Nephron (organoid): ENCODE data around the gene SMIM41.

Experiments used
- H3K27ac Mint-ChIP-seq, 3 experiments: 2 replicates each; pipeline ENCODE4 v1.8.0; 2020; ENCODE audit warnings: mixed read lengths in 3 of 3, mild to moderate bottlenecking in 2 of 3, moderate library complexity in 1 of 3
- H3K27me3 Mint-ChIP-seq: 2 replicates; pipeline ENCODE4 v1.8.0; 2021; ENCODE audit warnings: low read depth, mild to moderate bottlenecking, moderate library complexity, mixed read lengths
- H3K36me3 Mint-ChIP-seq: 2 replicates; pipeline ENCODE4 v1.8.0; 2020; ENCODE audit warnings: low read depth, mixed read lengths
- H3K4me1 Mint-ChIP-seq: 2 replicates; pipeline ENCODE4 v1.8.0; 2020; ENCODE audit warnings: mixed read lengths
- H3K4me3 Mint-ChIP-seq, 3 experiments: 2 replicates each; pipeline ENCODE4 v1.8.0; 2020; ENCODE audit warnings: mild to moderate bottlenecking in 3 of 3, mixed read lengths in 3 of 3, moderate library complexity in 2 of 3
- H3K9me3 Mint-ChIP-seq: 2 replicates; pipeline ENCODE4 v1.8.0; 2020; ENCODE audit warnings: mixed read lengths
- CTCF ChIP-seq, 3 experiments: fragments of 200-600 bp; sonication (generic); IDR thresholded peaks; one replicate each; pipeline ENCODE4 v1.5.0; 2021; ENCODE audit warnings: antibody characterized with exemption in 3 of 3; ENCODE audit not compliant: unreplicated experiment in 3 of 3

The SMIM41 gene

GRCh38 chr12:52155048-52155868 is 75.8 kb downstream of the SMIM41 start:
- no peak for TF ChIP-seq CTCF (IDR thresholded peaks at IDR 0.05; ENCODE audit: unreplicated experiment in 3 of 3)
- no peaks in the 10 kb centered on the region for H3K36me3 Mint-ChIP-seq
- no peak overlapping the region for H3K4me3 Mint-ChIP-seq
- peaks cover 20% of the 10 kb centered on the region for H3K27me3 Mint-ChIP-seq
- H3K27ac Mint-ChIP-seq = no peak overlapping the region
- peaks cover 4% of the 10 kb centered on the region for H3K4me1 Mint-ChIP-seq
- H3K9me3 Mint-ChIP-seq = peaks cover 4% of the 10 kb centered on the region

- H3K27ac Mint-ChIP-seq = no peak overlapping the region
- H3K4me1 Mint-ChIP-seq = peaks cover under 1% of the 10 kb centered on the region
Observed at GRCh38 chr12:52156311-52156710, 76.8 kb downstream of the SMIM41 start.

GRCh38 chr12:52156757-52157565 is 77.5 kb downstream of the SMIM41 start:
- Mint-ChIP-seq H3K9me3 (peaks cover 4% of the 10 kb centered on the region), H3K4me1 (peaks cover 6% of the 10 kb centered on the region)

More at GRCh38 chr12:52156311-52156710, 76.8 kb downstream of the SMIM41 start:
- H3K4me3 Mint-ChIP-seq = no peak overlapping the region
- H3K27me3 Mint-ChIP-seq = peaks cover 16% of the 10 kb centered on the region
- peaks cover 4% of the 10 kb centered on the region for H3K9me3 Mint-ChIP-seq
- H3K36me3 Mint-ChIP-seq = no peaks in the 10 kb centered on the region
- no peak for TF ChIP-seq CTCF (IDR thresholded peaks at IDR 0.05; ENCODE audit: unreplicated experiment in 3 of 3)

GRCh38 chr12:52157566-52158150 is 78.2 kb downstream of the SMIM41 start:
- Mint-ChIP-seq H3K27ac (no peak overlapping the region), H3K36me3 (no peaks in the 10 kb centered on the region), H3K4me3 (no peak overlapping the region), H3K9me3 (peaks cover 4% of the 10 kb centered on the region), H3K27me3 (peaks cover 9% of the 10 kb centered on the region), H3K4me1 (peaks cover 11% of the 10 kb centered on the region)
- TF ChIP-seq CTCF (IDR thresholded peaks at IDR 0.05; ENCODE audit: unreplicated experiment in 3 of 3) = no peak

More at GRCh38 chr12:52156757-52157565, 77.5 kb downstream of the SMIM41 start:
- no peak overlapping the region for H3K4me3 Mint-ChIP-seq
- TF ChIP-seq CTCF (IDR thresholded peaks at IDR 0.05; ENCODE audit: unreplicated experiment in 3 of 3) = peak; percentile 96 to 99 (median 97)
- no peaks in the 10 kb centered on the region for H3K36me3 Mint-ChIP-seq
- no peak overlapping the region for H3K27ac Mint-ChIP-seq
- H3K27me3 Mint-ChIP-seq = peaks cover 11% of the 10 kb centered on the region
